GM23338 (cell line): ENCODE data around the gene ALKBH8. TPM values are rescaled to one million over a fixed set of nuclear protein-coding genes. Genes with fewer than 3 reads are reported as not detected.

Experiments
- ATAC-seq: fragments of 200-7000 bp; cut with Tn5 transposase; 3 replicates; pipeline ENCODE4 v1.9.1; 2020
- DNase-seq: peaks from one replicate; pipeline ENCODE4 v3.0.0-alpha.2; 2015; ENCODE audit warnings: low spot score
- H2AFZ ChIP-seq: fragments of 200-600 bp; sonication (generic); 2 replicates; pipeline ENCODE4 v1.8.0; 2016; ENCODE audit warnings: antibody characterized with exemption, mild to moderate bottlenecking, moderate library complexity
- H3F3A ChIP-seq: fragments of 200-600 bp; sonication (generic); replicated peaks from 2 replicates; pipeline ENCODE4 v1.8.0; 2017; ENCODE audit warnings: antibody characterized with exemption, mixed run types, low read depth
- H3K27ac ChIP-seq: fragments of 200-600 bp; sonication (generic); 2 replicates; pipeline ENCODE4 v1.6.1; 2016; ENCODE audit warnings: low read depth
- H3K27me3 ChIP-seq: fragments of 200-600 bp; sonication (generic); 2 replicates; pipeline ENCODE4 v1.8.0; 2016; ENCODE audit warnings: mild to moderate bottlenecking, mixed run types, moderate library complexity; ENCODE audit not compliant: insufficient read depth
- H3K36me3 ChIP-seq: fragments of 200-600 bp; sonication (generic); 2 replicates; pipeline ENCODE4 v1.8.0; 2016; ENCODE audit warnings: mild to moderate bottlenecking; ENCODE audit not compliant: insufficient read depth
- H3K4me1 ChIP-seq: fragments of 200-600 bp; sonication (generic); 2 replicates; pipeline ENCODE4 v1.8.0; 2016; ENCODE audit warnings: mild to moderate bottlenecking, moderate library complexity; ENCODE audit not compliant: insufficient read depth
- H3K4me2 ChIP-seq: fragments of 200-600 bp; sonication (generic); 2 replicates; pipeline ENCODE4 v1.7.1; 2017; ENCODE audit warnings: mixed run types
- H3K4me3 ChIP-seq: fragments of 200-600 bp; sonication (generic); 2 replicates; pipeline ENCODE4 v1.6.1; 2016; ENCODE audit warnings: mixed run types
- H3K79me2 ChIP-seq: fragments of 200-600 bp; sonication (generic); replicated peaks from 2 replicates; pipeline ENCODE4 v1.8.0; 2017; ENCODE audit warnings: mild to moderate bottlenecking; ENCODE audit not compliant: insufficient read depth
- H3K9me2 ChIP-seq: fragments of 200-600 bp; sonication (generic); 2 replicates; pipeline ENCODE4 v1.8.0; 2017; ENCODE audit not compliant: insufficient read depth
- H4K20me1 ChIP-seq: fragments of 200-600 bp; sonication (generic); replicated peaks from 2 replicates; pipeline ENCODE4 v1.8.0; 2017; ENCODE audit warnings: mild to moderate bottlenecking; ENCODE audit not compliant: insufficient read depth
- H3K27ac Mint-ChIP-seq: 2 replicates; pipeline ENCODE4 v1.8.0; 2020; ENCODE audit warnings: inconsistent platforms, mild to moderate bottlenecking, moderate library complexity, mixed read lengths
- H3K27me3 Mint-ChIP-seq: 3 replicates; pipeline ENCODE4 v1.8.0; 2022; ENCODE audit warnings: low read depth, mild to moderate bottlenecking, moderate library complexity, mixed read lengths, inconsistent platforms; ENCODE audit not compliant: insufficient read depth, poor library complexity
- H3K36me3 Mint-ChIP-seq: 3 replicates; pipeline ENCODE4 v1.8.0; 2021; ENCODE audit warnings: low read depth, mild to moderate bottlenecking, inconsistent platforms, moderate library complexity, mixed read lengths
- H3K4me1 Mint-ChIP-seq: 3 replicates; pipeline ENCODE4 v1.8.0; 2020; ENCODE audit warnings: mild to moderate bottlenecking, inconsistent platforms, mixed read lengths
- H3K4me3 Mint-ChIP-seq: 3 replicates; pipeline ENCODE4 v1.8.0; 2021; ENCODE audit warnings: moderate library complexity, mild to moderate bottlenecking, inconsistent platforms, mixed read lengths
- H3K9me3 Mint-ChIP-seq: 3 replicates; pipeline ENCODE4 v1.8.0; 2020; ENCODE audit warnings: moderate library complexity, mild to moderate bottlenecking, inconsistent platforms, mixed read lengths
- CREB1 ChIP-seq: fragments of 250-450 bp; sonication (Bioruptor Pico); IDR thresholded peaks from 2 replicates; pipeline ENCODE4 v1.5.0; 2020; ENCODE audit warnings: low read depth, mild to moderate bottlenecking, moderate library complexity
- EZH2 ChIP-seq: fragments of 200-600 bp; sonication (generic); IDR thresholded peaks from one replicate; pipeline ENCODE4 v1.8.0; 2017; ENCODE audit warnings: antibody characterized with exemption, mild to moderate bottlenecking, low read depth; ENCODE audit not compliant: unreplicated experiment
- EZH2phosphoT487 ChIP-seq: fragments of 200-600 bp; sonication (generic); IDR thresholded peaks from one replicate; pipeline ENCODE4 v1.8.1; 2018; ENCODE audit warnings: antibody characterized with exemption; ENCODE audit not compliant: unreplicated experiment
- JUNB ChIP-seq: IDR thresholded peaks from one replicate; pipeline ENCODE4 v1.6.1; 2016; ENCODE audit warnings: antibody characterized with exemption; ENCODE audit not compliant: unreplicated experiment
- POLR2AphosphoS5 ChIP-seq: IDR thresholded peaks from 2 replicates; pipeline ENCODE4 v1.6.1; 2016; ENCODE audit warnings: antibody characterized with exemption, low read depth
- STAT1 ChIP-seq: IDR thresholded peaks from one replicate; pipeline ENCODE4 v1.6.1; 2016; ENCODE audit warnings: antibody characterized with exemption; ENCODE audit not compliant: unreplicated experiment
- ZNF331 ChIP-seq: fragments of 250-450 bp; sonication (Bioruptor Pico); IDR thresholded peaks from 2 replicates; pipeline ENCODE4 v1.5.0; 2020; ENCODE audit warnings: low read depth, mild to moderate bottlenecking, moderate library complexity
- polyA plus RNA-seq: library from polyadenylated mRNA; unstranded; fragments of >200 nt; fragmentation: Nextera tagmentation; extraction: Ambion mirVana; gene quantifications from 2 replicates; pipeline ENCODE4 v1.2.1, GENCODE V29; 2016
- total RNA-seq: library from RNA; depleted of rRNA; stranded (reverse); fragments of >200 nt; shearing (Covaris generic); gene quantifications from 2 replicates; pipeline ENCODE4 v1.2.3, GENCODE V29; 2014
- TF ChIP-seq, protein P1 (sequence below), 2 experiments: fragments of 200-600 bp in 1 of 2; sonication (generic) in 1 of 2; conservative IDR thresholded peaks; 2 replicates each; pipeline versions ENCODE4 v1.5.1 to v1.6.1; 2016 to 2017; ENCODE audit warnings: antibody characterized with exemption in 2 of 2, low read depth in 2 of 2, mild to moderate bottlenecking in 2 of 2, moderate library complexity in 1 of 2
- TF ChIP-seq, protein P2 (sequence below): fragments of 250-450 bp; sonication (Bioruptor Pico); IDR thresholded peaks from 2 replicates; pipeline ENCODE4 v1.5.0; 2020; ENCODE audit warnings: mild to moderate bottlenecking, moderate library complexity
- TF ChIP-seq, protein P3 (sequence below): IDR thresholded peaks from 2 replicates; pipeline ENCODE4 v1.6.1; 2016; ENCODE audit warnings: antibody characterized with exemption

ALKBH8 gene
- total and polyA plus RNA-seq, 2 experiments from 2014 or later, result 8.9 to 14.2 TPM

DNA sequence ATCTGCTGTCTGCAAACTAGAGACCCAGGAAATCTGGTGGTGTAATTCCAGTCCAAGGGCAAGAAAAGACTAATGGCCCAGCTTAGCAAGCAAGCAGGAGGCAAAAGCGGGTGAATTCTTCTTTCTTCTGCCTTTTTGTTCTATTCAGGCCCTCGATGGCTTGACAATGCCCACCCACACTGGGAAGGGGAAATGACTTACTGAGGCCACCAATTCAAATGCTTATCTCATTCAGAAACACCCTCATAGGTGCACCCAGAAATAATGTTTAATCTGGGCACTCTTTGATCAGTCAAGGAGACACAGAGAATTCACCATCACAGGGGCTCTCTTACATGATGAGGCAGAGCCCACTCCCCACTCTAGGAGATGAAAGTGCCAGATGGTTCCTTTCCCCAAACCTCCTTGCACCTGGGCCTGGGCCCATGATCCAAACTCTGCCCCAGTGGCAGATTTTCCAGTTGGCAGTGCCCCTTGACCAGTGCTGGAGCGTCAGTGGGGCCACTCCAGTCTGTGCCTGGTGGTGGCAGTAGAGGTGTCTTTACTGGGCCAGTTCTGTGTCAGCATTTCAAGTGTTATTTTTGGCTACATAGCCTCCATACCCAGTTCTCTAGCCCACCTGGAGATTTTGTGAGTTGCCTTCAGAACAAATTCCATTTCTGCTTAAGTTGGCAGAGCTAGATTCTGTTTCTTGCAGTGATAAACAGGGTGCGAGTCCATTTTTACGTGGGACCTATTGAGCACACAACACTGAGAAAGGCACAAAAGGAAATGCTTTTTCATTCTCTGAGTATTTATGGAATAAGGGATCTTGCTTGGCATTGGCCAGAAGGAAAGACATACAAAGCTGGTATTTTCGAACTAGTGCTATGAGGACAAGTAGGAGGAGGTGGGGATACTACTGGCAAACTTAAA, 32.9 kb upstream of the ALKBH8 start:
- ATAC-seq (peak; percentile 98), DNase-seq (peak; percentile 73)
- H3K4me3 Mint-ChIP-seq, result no peak overlapping the region
- no peaks in the 10 kb centered on the region for H3K36me3 Mint-ChIP-seq
- H3K4me3 ChIP-seq, result no peak overlapping the region
- H3K27ac ChIP-seq, result no peak overlapping the region
- H3K79me2 ChIP-seq, result no peaks in the 10 kb centered on the region
- no peaks in the 10 kb centered on the region for H3F3A ChIP-seq
- no peak overlapping the region for H3K27ac Mint-ChIP-seq
- peaks cover 22% of the 10 kb centered on the region for H3K27me3 ChIP-seq
- H4K20me1 ChIP-seq, result no peaks in the 10 kb centered on the region
- peak overlapping the region; percentile 44; the same call in 1 of the 2 replicates for H3K4me2 ChIP-seq
- peaks cover 8% of the 10 kb centered on the region for H3K27me3 Mint-ChIP-seq
- H3K9me3 Mint-ChIP-seq, result no peaks in the 10 kb centered on the region
- H2AFZ ChIP-seq, result peak overlapping the region; percentile 8; the same call in 1 of the 2 replicates
- H3K9me2 ChIP-seq, result no peaks in the 10 kb centered on the region
- peaks cover 36% of the 10 kb centered on the region for H3K4me1 Mint-ChIP-seq
- no peaks in the 10 kb centered on the region for H3K36me3 ChIP-seq
- TF ChIP-seq STAT1 (no peak), EZH2 (no peak), POLR2AphosphoS5 (no peak)
- TF ChIP-seq, protein P1, sequence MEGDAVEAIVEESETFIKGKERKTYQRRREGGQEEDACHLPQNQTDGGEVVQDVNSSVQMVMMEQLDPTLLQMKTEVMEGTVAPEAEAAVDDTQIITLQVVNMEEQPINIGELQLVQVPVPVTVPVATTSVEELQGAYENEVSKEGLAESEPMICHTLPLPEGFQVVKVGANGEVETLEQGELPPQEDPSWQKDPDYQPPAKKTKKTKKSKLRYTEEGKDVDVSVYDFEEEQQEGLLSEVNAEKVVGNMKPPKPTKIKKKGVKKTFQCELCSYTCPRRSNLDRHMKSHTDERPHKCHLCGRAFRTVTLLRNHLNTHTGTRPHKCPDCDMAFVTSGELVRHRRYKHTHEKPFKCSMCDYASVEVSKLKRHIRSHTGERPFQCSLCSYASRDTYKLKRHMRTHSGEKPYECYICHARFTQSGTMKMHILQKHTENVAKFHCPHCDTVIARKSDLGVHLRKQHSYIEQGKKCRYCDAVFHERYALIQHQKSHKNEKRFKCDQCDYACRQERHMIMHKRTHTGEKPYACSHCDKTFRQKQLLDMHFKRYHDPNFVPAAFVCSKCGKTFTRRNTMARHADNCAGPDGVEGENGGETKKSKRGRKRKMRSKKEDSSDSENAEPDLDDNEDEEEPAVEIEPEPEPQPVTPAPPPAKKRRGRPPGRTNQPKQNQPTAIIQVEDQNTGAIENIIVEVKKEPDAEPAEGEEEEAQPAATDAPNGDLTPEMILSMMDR (conservative IDR thresholded peaks at IDR 0.05; ENCODE audit: low read depth in 2 of 2), result peak; percentile 69 to 77
- peaks cover 40% of the 10 kb centered on the region for H3K4me1 ChIP-seq

DNA sequence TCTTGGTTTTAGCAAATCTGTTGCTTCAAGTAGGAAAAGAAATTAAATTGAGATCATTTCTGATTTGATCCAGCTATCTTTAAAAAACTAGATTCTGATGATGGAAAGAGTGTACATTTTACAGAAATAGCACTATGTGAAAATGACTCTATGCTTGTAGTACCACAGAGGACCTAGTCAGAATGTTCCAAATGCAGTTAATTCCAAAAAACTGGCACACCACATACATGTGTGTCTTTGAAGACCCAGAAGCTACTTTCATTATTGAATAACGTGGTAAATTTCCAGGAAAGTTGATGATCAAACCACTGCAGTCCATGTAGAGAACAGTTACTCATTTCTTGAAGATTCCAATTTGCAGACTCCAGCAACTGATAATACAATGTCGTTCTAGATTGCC, 29.2 kb upstream of the ALKBH8 start:
- H3K4me3 ChIP-seq, result no peak overlapping the region
- TF ChIP-seq, protein P2, sequence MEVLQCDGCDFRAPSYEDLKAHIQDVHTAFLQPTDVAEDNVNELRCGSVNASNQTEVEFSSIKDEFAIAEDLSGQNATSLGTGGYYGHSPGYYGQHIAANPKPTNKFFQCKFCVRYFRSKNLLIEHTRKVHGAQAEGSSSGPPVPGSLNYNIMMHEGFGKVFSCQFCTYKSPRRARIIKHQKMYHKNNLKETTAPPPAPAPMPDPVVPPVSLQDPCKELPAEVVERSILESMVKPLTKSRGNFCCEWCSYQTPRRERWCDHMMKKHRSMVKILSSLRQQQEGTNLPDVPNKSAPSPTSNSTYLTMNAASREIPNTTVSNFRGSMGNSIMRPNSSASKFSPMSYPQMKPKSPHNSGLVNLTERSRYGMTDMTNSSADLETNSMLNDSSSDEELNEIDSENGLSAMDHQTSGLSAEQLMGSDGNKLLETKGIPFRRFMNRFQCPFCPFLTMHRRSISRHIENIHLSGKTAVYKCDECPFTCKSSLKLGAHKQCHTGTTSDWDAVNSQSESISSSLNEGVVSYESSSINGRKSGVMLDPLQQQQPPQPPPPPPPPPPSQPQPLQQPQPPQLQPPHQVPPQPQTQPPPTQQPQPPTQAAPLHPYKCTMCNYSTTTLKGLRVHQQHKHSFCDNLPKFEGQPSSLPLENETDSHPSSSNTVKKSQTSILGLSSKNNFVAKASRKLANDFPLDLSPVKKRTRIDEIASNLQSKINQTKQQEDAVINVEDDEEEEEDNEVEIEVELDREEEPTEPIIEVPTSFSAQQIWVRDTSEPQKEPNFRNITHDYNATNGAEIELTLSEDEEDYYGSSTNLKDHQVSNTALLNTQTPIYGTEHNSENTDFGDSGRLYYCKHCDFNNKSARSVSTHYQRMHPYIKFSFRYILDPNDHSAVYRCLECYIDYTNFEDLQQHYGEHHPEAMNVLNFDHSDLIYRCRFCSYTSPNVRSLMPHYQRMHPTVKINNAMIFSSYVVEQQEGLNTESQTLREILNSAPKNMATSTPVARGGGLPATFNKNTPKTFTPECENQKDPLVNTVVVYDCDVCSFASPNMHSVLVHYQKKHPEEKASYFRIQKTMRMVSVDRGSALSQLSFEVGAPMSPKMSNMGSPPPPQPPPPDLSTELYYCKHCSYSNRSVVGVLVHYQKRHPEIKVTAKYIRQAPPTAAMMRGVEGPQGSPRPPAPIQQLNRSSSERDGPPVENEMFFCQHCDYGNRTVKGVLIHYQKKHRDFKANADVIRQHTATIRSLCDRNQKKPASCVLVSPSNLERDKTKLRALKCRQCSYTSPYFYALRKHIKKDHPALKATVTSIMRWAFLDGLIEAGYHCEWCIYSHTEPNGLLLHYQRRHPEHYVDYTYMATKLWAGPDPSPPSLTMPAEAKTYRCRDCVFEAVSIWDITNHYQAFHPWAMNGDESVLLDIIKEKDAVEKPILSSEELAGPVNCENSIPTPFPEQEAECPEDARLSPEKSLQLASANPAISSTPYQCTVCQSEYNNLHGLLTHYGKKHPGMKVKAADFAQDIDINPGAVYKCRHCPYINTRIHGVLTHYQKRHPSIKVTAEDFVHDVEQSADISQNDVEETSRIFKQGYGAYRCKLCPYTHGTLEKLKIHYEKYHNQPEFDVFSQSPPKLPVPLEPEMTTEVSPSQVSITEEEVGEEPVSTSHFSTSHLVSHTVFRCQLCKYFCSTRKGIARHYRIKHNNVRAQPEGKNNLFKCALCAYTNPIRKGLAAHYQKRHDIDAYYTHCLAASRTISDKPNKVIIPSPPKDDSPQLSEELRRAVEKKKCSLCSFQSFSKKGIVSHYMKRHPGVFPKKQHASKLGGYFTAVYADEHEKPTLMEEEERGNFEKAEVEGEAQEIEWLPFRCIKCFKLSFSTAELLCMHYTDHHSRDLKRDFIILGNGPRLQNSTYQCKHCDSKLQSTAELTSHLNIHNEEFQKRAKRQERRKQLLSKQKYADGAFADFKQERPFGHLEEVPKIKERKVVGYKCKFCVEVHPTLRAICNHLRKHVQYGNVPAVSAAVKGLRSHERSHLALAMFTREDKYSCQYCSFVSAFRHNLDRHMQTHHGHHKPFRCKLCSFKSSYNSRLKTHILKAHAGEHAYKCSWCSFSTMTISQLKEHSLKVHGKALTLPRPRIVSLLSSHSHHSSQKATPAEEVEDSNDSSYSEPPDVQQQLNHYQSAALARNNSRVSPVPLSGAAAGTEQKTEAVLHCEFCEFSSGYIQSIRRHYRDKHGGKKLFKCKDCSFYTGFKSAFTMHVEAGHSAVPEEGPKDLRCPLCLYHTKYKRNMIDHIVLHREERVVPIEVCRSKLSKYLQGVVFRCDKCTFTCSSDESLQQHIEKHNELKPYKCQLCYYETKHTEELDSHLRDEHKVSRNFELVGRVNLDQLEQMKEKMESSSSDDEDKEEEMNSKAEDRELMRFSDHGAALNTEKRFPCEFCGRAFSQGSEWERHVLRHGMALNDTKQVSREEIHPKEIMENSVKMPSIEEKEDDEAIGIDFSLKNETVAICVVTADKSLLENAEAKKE (CRISPR knock-in tag), result no peak
- TF ChIP-seq EZH2 (no peak), STAT1 (no peak), EZH2phosphoT487 (no peak), ZNF331 (CRISPR knock-in tag) (no peak), POLR2AphosphoS5 (no peak), CREB1 (CRISPR knock-in tag) (no peak), JUNB (no peak)
- TF ChIP-seq, protein P3, sequence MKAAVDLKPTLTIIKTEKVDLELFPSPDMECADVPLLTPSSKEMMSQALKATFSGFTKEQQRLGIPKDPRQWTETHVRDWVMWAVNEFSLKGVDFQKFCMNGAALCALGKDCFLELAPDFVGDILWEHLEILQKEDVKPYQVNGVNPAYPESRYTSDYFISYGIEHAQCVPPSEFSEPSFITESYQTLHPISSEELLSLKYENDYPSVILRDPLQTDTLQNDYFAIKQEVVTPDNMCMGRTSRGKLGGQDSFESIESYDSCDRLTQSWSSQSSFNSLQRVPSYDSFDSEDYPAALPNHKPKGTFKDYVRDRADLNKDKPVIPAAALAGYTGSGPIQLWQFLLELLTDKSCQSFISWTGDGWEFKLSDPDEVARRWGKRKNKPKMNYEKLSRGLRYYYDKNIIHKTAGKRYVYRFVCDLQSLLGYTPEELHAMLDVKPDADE, result no peak

More for the DNA sequence above, 29.2 kb upstream of the ALKBH8 start:
- no peak for ATAC-seq
- Mint-ChIP-seq H3K4me3 (no peak overlapping the region), H3K27ac (no peak overlapping the region), H3K36me3 (no peaks in the 10 kb centered on the region; the same call in 2 of the 3 replicates), H3K9me3 (no peaks in the 10 kb centered on the region), H3K27me3 (peaks cover 44% of the 10 kb centered on the region), H3K4me1 (peaks cover 42% of the 10 kb centered on the region)
- Histone ChIP-seq H3K27me3 (peaks cover 58% of the 10 kb centered on the region), H3K79me2 (no peaks in the 10 kb centered on the region), H3K9me2 (no peaks in the 10 kb centered on the region), H3K36me3 (no peaks in the 10 kb centered on the region), H4K20me1 (no peaks in the 10 kb centered on the region), H2AFZ (no peak overlapping the region), H3K4me1 (peaks cover 46% of the 10 kb centered on the region), H3K4me2 (no peak overlapping the region), H3K27ac (no peak overlapping the region), H3F3A (no peaks in the 10 kb centered on the region; the same call in 1 of the 2 replicates)
- no peak for DNase-seq
